Activated CD8-positive, alpha-beta memory T cell treated with anti-CD3 and anti-CD28 coated beads, Interleukin-2, amount 10 ng/mL, durations not matched to agents 7 days and 5 days (primary cell): ENCODE data around the gene HNRNPU. TPM values are rescaled to one million over a fixed set of nuclear protein-coding genes. Genes with fewer than 3 reads are reported as not detected.

Experiments used
- ATAC-seq: fragments of 150-1000 bp; cut with Tn5 transposase; one replicate; pipeline ENCODE4 v1.10.0; 2021; ENCODE audit warnings: moderate library complexity
- CTCF ChIA-PET: fragments of 350-600 bp; sonication (Branson Sonifier 250); formaldehyde crosslinking; loops from one replicate; lab custom pipeline; 2021; ENCODE audit warnings: antibody characterized with exemption; lab: Charles Lee
- DNase-seq: peaks from one replicate; pipeline ENCODE4 v3.0.0-alpha.2; 2020
- H3K27ac Mint-ChIP-seq: one replicate; pipeline ENCODE4 v1.8.0; 2021; ENCODE audit warnings: mild to moderate bottlenecking, mixed read lengths
- H3K27me3 Mint-ChIP-seq: one replicate; pipeline ENCODE4 v1.8.0; 2021; ENCODE audit warnings: mixed read lengths
- H3K36me3 Mint-ChIP-seq: one replicate; pipeline ENCODE4 v1.8.0; 2021; ENCODE audit warnings: mild to moderate bottlenecking, mixed read lengths
- H3K4me1 Mint-ChIP-seq: one replicate; pipeline ENCODE4 v1.8.0; 2021; ENCODE audit warnings: mixed read lengths
- H3K4me3 Mint-ChIP-seq: one replicate; pipeline ENCODE4 v1.8.0; 2021; ENCODE audit warnings: mild to moderate bottlenecking, moderate library complexity, mixed read lengths
- H3K9me3 Mint-ChIP-seq: one replicate; pipeline ENCODE4 v1.8.0; 2022; ENCODE audit warnings: low read depth, mixed read lengths
- total RNA-seq, 2 experiments: library from RNA; stranded (reverse); gene quantifications; one replicate each; pipeline ENCODE4 v1.2.3, GENCODE V29; 2021

Gene HNRNPU
- total RNA-seq, 2 experiments from 2014 or later: 410 to 503 TPM

GRCh38 chr1:244869950-244870349 is 5.6 kb upstream of the HNRNPU start:
- no peaks in the 10 kb centered on the region for H3K36me3 Mint-ChIP-seq
- no peaks in the 10 kb centered on the region for H3K9me3 Mint-ChIP-seq
- H3K4me1 Mint-ChIP-seq: peaks cover 17% of the 10 kb centered on the region
- CTCF ChIA-PET: no interaction called here
- no peak overlapping the region for H3K27ac Mint-ChIP-seq
- no peaks in the 10 kb centered on the region for H3K27me3 Mint-ChIP-seq
- no peak for DNase-seq
- ATAC-seq: no peak
- no peak overlapping the region for H3K4me3 Mint-ChIP-seq

- CTCF ChIA-PET: interaction anchor here (1.0 to 1.2 kb wide), 2 partner anchors 10 to 173 kb away, joined by 3 to 4 read pairs; no protein-coding TSS in a partner anchor
- Mint-ChIP-seq H3K36me3 (no peaks in the 10 kb centered on the region), H3K4me1 (peaks cover 17% of the 10 kb centered on the region), H3K27ac (no peak overlapping the region), H3K4me3 (no peak overlapping the region), H3K27me3 (no peaks in the 10 kb centered on the region), H3K9me3 (no peaks in the 10 kb centered on the region)
- ATAC-seq (no peak), DNase-seq (no peak)
Observed at GRCh38 chr1:244869364-244869827, 5.1 kb upstream of the HNRNPU start.

DNA sequence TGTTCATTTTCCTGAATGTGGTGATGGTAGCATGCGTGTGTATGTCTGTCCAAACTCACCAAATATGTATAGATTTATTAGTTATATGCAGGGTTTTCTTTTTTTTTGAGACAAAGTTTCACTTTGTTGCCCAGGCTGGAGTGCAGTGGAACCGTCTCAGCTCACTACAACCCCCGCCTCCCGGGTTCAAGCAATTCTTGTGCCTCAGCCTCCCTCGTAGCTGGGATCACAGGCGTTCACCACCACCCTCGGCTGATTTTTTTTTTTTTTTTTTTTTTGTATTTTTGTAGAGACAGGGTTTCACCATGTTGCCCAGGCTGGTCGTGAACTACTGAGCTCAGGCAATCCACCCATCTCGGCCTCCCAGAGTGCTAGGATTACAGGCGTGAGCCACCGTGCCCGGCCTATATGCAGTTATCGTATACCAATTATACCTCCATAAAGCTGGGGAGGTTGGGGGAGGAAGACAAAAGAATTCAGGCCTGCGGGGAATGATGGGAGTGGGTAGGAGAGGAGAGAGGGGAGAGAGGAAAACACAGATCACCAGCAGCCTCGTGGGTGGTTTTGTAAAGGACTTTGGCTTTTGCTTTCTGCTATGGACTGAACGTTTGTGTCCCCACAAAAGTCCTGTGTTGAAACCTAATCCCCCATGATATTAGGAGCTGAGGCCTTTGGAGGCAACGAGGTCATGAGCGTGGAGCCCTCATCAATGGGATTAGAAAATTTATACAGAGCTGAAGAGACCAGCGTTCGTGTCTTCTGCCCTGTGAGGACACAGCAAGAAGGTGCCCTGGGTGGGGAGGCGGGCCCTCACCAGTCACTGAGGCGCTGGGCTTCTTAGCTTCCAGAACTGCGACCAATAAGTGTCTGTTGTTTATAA is 4.4 kb upstream of the HNRNPU start:
- Mint-ChIP-seq H3K27ac (no peak overlapping the region), H3K9me3 (no peaks in the 10 kb centered on the region), H3K4me3 (no peak overlapping the region), H3K27me3 (no peaks in the 10 kb centered on the region), H3K4me1 (peaks cover 17% of the 10 kb centered on the region), H3K36me3 (peaks cover 4% of the 10 kb centered on the region)
- DNase-seq (no peak), ATAC-seq (no peak)
- CTCF ChIA-PET: interaction anchor here (1.0 to 1.2 kb wide), 2 partner anchors 10 to 174 kb away, joined by 3 to 4 read pairs; no protein-coding TSS in a partner anchor

GRCh38 chr1:244866355-244866754 is 2.0 kb upstream of the HNRNPU start:
- Mint-ChIP-seq H3K4me1 (peaks cover 24% of the 10 kb centered on the region), H3K27me3 (no peaks in the 10 kb centered on the region), H3K9me3 (no peaks in the 10 kb centered on the region), H3K27ac (no peak overlapping the region), H3K36me3 (peaks cover 19% of the 10 kb centered on the region), H3K4me3 (no peak overlapping the region)
- no peak for DNase-seq
- CTCF ChIA-PET: interaction anchor here (1.3 to 3.1 kb wide), 4 partner anchors 8 to 105 kb away, joined by 3 to 11 read pairs (median 4); no protein-coding TSS in a partner anchor
- ATAC-seq: no peak

- Mint-ChIP-seq H3K4me3 (no peak overlapping the region), H3K9me3 (no peaks in the 10 kb centered on the region), H3K36me3 (peaks cover 24% of the 10 kb centered on the region), H3K4me1 (peaks cover 30% of the 10 kb centered on the region), H3K27ac (peak overlapping the region; percentile 99), H3K27me3 (no peaks in the 10 kb centered on the region)
- CTCF ChIA-PET: interaction anchor here (1.0 to 3.1 kb wide), 7 partner anchors 9 to 177 kb away, joined by 3 to 11 read pairs (median 4); no protein-coding TSS in a partner anchor
- no peak for DNase-seq
- no peak for ATAC-seq
Observed at GRCh38 chr1:244865820-244866219, 1.5 kb upstream of the HNRNPU start.

DNA sequence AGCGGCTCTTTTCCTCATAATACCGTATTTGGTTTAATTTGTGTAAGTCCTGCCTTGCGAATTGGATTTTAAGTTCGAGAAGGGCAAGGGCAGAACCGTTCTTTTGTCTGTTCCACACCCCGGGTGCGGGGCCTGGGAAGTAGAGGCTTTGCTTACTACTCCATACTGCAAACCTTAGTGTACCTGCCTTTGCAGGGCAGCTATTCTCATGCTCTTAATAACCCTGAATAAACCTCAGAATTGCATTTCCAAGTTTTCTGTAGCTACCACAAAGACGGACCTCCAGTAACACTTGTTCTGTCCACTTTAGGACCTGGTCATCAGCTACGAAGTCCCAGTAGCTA is 657 bp upstream of the HNRNPU start:
- H3K9me3 Mint-ChIP-seq: no peaks in the 10 kb centered on the region
- ATAC-seq: no peak
- peak overlapping the region; percentile 99 for H3K27ac Mint-ChIP-seq
- DNase-seq: peak; percentile 48
- H3K4me3 Mint-ChIP-seq: peak overlapping the region; percentile 97
- no peaks in the 10 kb centered on the region for H3K27me3 Mint-ChIP-seq
- peaks cover 37% of the 10 kb centered on the region for H3K4me1 Mint-ChIP-seq
- CTCF ChIA-PET: interaction anchor here (0.7 to 4.4 kb wide), 9 partner anchors 10 to 178 kb away, joined by 3 to 49 read pairs (median 3); partner anchors contain the start of gene COX20
- peaks cover 32% of the 10 kb centered on the region for H3K36me3 Mint-ChIP-seq

DNA sequence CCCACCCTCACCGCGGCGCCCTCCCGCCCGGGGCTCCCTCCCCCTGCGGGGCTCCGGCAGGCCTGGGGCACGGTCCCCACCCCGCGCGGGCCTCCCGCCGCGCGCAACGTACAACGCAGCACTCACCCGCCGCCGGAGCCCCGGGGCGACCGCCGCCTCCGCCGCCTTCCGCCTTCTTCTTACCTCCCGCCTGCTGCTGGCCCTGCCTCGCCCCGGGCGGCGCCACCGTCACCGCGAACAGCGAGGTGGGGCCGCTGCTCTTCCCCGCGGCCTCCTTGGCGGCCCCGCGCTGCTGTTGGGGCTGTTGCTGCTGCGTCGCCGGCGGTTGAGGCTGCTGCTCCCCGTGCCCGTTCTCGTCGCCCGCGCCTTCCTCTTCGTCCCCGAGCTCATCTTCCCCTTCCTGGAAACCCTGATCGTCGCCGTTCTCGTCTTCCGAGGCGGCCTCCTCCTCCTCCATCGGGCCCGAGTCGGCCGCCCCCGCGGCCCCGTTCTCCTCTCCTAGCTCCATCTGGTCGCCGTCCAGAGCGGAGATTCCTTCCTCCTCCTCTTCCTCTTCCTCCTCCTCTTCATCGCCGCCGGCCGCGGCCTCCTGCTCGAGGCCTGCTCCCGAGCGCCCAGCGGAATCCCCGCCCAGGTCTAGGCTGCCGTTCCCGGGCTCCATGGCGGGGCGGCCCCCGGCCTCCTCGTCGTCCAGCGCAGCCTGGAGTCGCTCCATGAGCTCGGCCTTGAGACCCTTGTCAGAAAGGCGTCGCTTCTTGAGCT is 671 bp downstream of the HNRNPU start:
- no peak for DNase-seq

DNA sequence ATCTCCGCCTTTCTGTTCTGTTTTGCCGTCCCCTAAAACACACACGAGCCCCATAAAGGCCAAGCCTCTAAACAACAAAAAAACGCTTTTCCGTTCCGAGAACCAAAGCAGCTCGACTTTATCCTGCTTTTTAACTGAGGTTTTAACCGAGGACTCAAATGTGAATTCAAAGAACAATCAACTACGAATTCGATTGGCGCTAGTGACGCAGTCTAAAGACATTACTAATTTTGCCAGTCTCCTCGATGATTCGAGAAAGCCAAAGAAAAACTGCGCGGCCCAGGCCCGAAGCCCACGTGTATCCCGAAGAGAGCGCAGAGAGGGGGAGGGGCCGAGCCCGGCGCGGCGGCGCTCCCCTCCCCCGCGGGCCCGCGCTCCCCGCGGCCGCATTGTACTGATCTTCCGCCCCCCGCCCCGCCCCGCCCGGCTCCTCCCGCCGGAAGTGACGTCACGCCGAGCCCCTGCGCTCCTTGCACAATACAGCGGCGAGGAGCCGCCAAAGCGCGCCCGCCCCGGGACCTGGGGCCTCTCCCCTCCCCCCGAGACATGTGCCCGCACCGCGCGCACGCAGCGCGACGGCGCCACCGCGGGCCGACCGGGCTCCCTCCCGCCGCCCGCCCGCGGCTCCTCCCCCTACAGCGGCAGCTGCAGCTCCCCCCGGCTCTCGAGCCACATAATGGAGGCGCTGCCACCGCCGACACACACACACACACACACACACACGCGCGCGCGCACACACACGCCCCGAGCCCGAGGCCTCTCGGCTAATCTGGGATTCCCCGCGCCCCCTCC is 1.4 kb downstream of the HNRNPU start:
- no peaks in the 10 kb centered on the region for H3K27me3 Mint-ChIP-seq
- peak overlapping the region; percentile 99 for H3K27ac Mint-ChIP-seq
- peak; percentile 62 for ATAC-seq
- CTCF ChIA-PET: interaction anchor here (1.0 to 4.4 kb wide), 9 partner anchors 8 to 112 kb away, joined by 3 to 49 read pairs (median 8); partner anchors contain the start of gene COX20
- H3K36me3 Mint-ChIP-seq: peaks cover 50% of the 10 kb centered on the region
- H3K4me3 Mint-ChIP-seq: peak overlapping the region; percentile 97
- peaks cover 55% of the 10 kb centered on the region for H3K4me1 Mint-ChIP-seq
- DNase-seq: peak; percentile 96
- no peaks in the 10 kb centered on the region for H3K9me3 Mint-ChIP-seq

More for the DNA sequence above, 671 bp downstream of the HNRNPU start:
- peak; percentile 28 for ATAC-seq
- Mint-ChIP-seq H3K4me1 (peaks cover 49% of the 10 kb centered on the region), H3K27me3 (no peaks in the 10 kb centered on the region), H3K27ac (peak overlapping the region; percentile 99), H3K9me3 (no peaks in the 10 kb centered on the region), H3K4me3 (peak overlapping the region; percentile 97), H3K36me3 (peaks cover 43% of the 10 kb centered on the region)
- CTCF ChIA-PET: interaction anchor here (0.6 to 4.4 kb wide), 12 partner anchors 8 to 179 kb away, joined by 3 to 49 read pairs (median 4); partner anchors contain the start of gene COX20

DNA sequence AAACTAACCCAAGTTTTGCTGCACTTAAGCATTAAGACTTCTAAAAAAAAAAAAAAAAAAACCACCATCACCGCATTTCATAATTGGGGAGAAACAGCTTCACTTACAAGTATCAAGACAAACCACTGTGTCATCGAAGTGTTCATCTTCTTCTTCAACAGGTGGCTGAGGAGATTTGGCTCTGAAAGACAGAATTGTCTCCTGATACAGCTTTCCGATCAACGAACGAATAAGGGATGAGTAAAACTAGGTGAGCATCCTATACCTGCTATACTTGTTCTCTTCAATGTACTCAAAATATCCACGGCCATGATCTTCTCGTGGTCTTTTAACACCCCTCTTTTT is 2.0 kb downstream of the HNRNPU start:
- Mint-ChIP-seq H3K4me1 (peaks cover 61% of the 10 kb centered on the region), H3K27ac (peak overlapping the region; percentile 96), H3K4me3 (peak overlapping the region; percentile 93), H3K9me3 (no peaks in the 10 kb centered on the region), H3K36me3 (peaks cover 56% of the 10 kb centered on the region), H3K27me3 (no peaks in the 10 kb centered on the region)
- ATAC-seq (peak; percentile 1), DNase-seq (no peak)
- CTCF ChIA-PET: interaction anchor here (0.6 to 4.4 kb wide), 9 partner anchors 10 to 180 kb away, joined by 3 to 49 read pairs (median 7); partner anchors contain the start of gene COX20

- peaks cover 64% of the 10 kb centered on the region for H3K4me1 Mint-ChIP-seq
- no peak for ATAC-seq
- CTCF ChIA-PET: interaction anchor here (0.6 to 4.4 kb wide), 11 partner anchors 9 to 416 kb away, joined by 3 to 49 read pairs (median 7); partner anchors contain the start of gene COX20
Observed at GRCh38 chr1:244861683-244862082, 2.7 kb downstream of the HNRNPU start.

DNA sequence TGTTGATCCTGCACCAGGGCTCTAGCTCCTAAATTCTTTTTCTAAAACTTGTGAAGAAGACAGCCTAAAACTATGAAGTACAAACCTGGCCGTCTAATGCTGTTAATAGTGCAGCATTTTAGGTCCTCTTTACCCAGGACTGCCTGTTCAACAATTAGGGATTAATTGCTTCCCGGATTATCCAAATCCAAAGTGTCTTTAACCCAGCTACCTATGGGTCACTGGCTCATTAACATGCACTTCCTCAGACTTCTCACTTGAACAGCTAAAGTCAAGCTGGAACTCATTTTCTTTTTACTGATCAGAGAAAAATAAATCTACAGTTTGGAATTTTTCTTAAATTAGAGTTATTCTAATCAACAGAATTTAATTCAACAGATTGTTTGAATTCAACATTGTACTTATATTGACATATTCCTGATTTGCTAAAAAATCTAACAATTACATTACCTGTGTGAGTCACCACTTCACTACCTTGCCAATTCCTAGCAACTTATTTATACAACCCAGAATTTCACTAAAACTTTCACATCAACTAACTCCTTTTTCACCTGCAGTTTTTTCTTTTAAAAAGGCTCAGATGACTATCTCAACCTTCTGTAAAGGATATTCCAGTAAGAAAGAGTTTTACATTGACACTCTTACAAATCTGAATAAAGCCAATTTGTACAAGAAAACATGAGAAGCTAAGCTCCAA is 3.3 kb downstream of the HNRNPU start:
- peak overlapping the region; percentile 93 for H3K4me3 Mint-ChIP-seq
- peak overlapping the region; percentile 83 for H3K27ac Mint-ChIP-seq
- ATAC-seq: no peak
- no peaks in the 10 kb centered on the region for H3K27me3 Mint-ChIP-seq
- peaks cover 65% of the 10 kb centered on the region for H3K4me1 Mint-ChIP-seq
- DNase-seq: no peak
- peaks cover 65% of the 10 kb centered on the region for H3K36me3 Mint-ChIP-seq
- H3K9me3 Mint-ChIP-seq: no peaks in the 10 kb centered on the region
- CTCF ChIA-PET: interaction anchor here (0.7 to 4.4 kb wide), 8 partner anchors 9 to 181 kb away, joined by 4 to 49 read pairs (median 10); partner anchors contain the start of gene COX20

More at GRCh38 chr1:244861683-244862082, 2.7 kb downstream of the HNRNPU start:
- peaks cover 61% of the 10 kb centered on the region for H3K36me3 Mint-ChIP-seq
- peak overlapping the region; percentile 93 for H3K4me3 Mint-ChIP-seq
- DNase-seq: no peak
- H3K9me3 Mint-ChIP-seq: no peaks in the 10 kb centered on the region
- H3K27me3 Mint-ChIP-seq: no peaks in the 10 kb centered on the region
- peak overlapping the region; percentile 83 for H3K27ac Mint-ChIP-seq

DNA sequence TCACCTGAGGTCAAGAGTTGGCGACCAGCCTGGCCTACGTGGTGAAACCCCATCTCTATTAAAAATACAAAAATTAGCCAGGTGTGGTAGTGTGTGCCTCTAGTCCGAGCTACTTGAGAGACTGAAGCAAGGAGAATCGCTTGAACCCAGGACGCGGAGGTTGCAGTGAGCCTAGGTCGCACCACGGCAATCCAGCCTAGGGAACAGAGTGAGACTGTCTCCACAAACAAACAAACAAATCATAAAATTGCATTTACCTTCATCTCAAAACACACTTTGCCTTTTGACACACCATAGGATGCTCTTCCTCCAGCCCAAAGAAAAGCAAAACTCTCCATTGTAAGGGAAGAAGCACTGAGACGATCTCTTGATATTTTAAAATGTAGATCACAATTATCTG is 4.3 kb downstream of the HNRNPU start:
- Mint-ChIP-seq H3K4me3 (peak overlapping the region; percentile 93), H3K9me3 (no peaks in the 10 kb centered on the region), H3K36me3 (peaks cover 75% of the 10 kb centered on the region), H3K27me3 (no peaks in the 10 kb centered on the region), H3K4me1 (peaks cover 68% of the 10 kb centered on the region), H3K27ac (peak overlapping the region; percentile 65)
- DNase-seq (no peak), ATAC-seq (no peak)
- CTCF ChIA-PET: interaction anchor here (1.6 to 2.8 kb wide), 3 partner anchors 9 to 110 kb away, joined by 4 to 17 read pairs (median 11); partner anchors contain the start of gene COX20
